T-helper 1 cell treated with Interleukin-12 subunit alpha and Interleukin-12 subunit beta and Interleukin-4 antibody, amounts not matched to agents 30 μg/mL and 1 μg/mL, for 36 hours (primary cell): ENCODE results near the gene TXNRD3.

Experiments
- H3K27ac Mint-ChIP-seq: one replicate; pipeline ENCODE4 v1.8.0; 2021; ENCODE audit warnings: mild to moderate bottlenecking, mixed read lengths
- H3K27me3 Mint-ChIP-seq: one replicate; pipeline ENCODE4 v1.8.0; 2021; ENCODE audit warnings: low read depth, mixed read lengths
- H3K36me3 Mint-ChIP-seq: one replicate; pipeline ENCODE4 v1.8.0; 2021; ENCODE audit warnings: low read depth, mixed read lengths
- H3K4me1 Mint-ChIP-seq: one replicate; pipeline ENCODE4 v1.8.0; 2021; ENCODE audit warnings: low read depth, mixed read lengths
- H3K4me3 Mint-ChIP-seq: one replicate; pipeline ENCODE4 v1.8.0; 2021; ENCODE audit warnings: mild to moderate bottlenecking, moderate library complexity, mixed read lengths
- H3K9me3 Mint-ChIP-seq: one replicate; pipeline ENCODE4 v1.8.0; 2021; ENCODE audit warnings: mixed read lengths

TXNRD3 gene

DNA sequence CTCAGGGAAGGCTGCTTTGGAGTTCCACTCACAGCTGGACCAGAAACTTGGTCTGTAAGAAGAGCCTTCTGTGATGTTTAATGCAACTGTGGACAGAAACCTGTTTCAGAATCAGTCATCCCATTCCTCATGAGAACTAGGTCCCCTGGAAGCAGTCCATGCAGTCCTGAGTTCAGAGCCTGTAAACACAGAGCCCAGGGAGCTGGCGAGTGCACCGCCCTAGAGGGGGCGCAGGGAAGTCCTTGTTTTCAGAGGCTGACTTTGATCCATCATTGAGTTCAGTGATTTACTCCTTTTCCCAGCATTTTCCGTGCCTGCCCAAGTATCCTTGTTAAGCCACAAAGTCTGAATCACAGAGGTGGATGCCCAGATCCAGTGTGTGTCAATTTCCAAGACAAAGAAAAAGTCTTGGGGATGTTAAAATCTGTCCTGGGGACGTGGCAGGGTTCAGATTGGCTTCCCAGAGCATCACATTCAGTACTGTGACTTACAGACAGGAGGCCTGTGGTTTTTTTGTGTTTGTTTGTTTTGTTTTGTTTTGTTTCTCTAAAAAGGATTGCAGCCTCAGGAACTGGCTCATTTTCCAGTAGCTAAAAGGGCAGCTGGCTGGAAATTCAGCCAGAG lies 9.8 kb upstream of the TXNRD3 start:
- Mint-ChIP-seq H3K27ac (no peak overlapping the region), H3K9me3 (no peaks in the 10 kb centered on the region), H3K4me1 (no peaks in the 10 kb centered on the region), H3K4me3 (no peak overlapping the region), H3K27me3 (no peaks in the 10 kb centered on the region), H3K36me3 (no peaks in the 10 kb centered on the region)

DNA sequence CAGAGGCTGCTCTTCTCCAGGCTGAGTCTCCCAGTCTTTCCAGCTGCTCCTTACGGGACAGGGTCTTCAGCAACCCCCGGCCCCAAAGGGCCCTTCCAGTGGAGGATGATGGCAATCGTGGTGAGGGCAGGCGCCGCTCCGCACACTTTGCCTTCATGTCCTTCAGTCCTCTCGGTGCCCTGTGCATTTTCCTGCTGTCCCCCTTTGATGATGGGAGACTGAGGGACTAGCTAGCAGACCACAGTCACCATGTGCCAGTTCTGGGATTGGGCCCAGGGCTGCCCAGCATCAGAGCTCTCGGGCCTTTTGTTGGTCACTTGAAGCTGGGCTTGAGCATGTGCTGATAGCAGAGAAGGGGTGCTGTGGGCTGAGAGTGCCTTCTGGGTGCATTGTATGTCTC lies 8.8 kb upstream of the TXNRD3 start:
- Mint-ChIP-seq H3K27ac (no peak overlapping the region), H3K27me3 (no peaks in the 10 kb centered on the region), H3K36me3 (no peaks in the 10 kb centered on the region), H3K4me3 (no peak overlapping the region), H3K4me1 (no peaks in the 10 kb centered on the region), H3K9me3 (no peaks in the 10 kb centered on the region)

DNA sequence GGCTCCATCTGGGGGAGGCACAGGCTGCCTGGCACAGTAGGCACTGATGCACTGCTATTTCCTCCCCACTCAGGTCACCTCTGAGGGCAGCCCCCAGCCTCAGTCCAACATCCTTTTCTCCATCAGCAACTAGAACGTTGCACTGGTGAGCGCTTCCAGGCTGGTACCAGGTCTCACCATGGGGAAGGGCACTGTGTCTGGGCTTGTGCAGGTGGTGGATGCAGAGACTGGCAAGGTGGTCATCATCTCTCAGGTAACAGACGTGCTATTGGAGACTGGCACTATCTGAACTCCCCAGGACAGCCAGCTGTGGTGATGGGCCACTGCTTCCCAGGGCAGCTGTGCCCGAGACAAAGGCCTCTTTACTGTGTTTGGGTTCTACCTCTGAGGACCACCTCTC lies 8.3 kb upstream of the TXNRD3 start:
- Mint-ChIP-seq H3K4me3 (no peak overlapping the region), H3K4me1 (no peaks in the 10 kb centered on the region), H3K9me3 (peaks cover under 1% of the 10 kb centered on the region), H3K27ac (no peak overlapping the region), H3K36me3 (no peaks in the 10 kb centered on the region), H3K27me3 (no peaks in the 10 kb centered on the region)

DNA sequence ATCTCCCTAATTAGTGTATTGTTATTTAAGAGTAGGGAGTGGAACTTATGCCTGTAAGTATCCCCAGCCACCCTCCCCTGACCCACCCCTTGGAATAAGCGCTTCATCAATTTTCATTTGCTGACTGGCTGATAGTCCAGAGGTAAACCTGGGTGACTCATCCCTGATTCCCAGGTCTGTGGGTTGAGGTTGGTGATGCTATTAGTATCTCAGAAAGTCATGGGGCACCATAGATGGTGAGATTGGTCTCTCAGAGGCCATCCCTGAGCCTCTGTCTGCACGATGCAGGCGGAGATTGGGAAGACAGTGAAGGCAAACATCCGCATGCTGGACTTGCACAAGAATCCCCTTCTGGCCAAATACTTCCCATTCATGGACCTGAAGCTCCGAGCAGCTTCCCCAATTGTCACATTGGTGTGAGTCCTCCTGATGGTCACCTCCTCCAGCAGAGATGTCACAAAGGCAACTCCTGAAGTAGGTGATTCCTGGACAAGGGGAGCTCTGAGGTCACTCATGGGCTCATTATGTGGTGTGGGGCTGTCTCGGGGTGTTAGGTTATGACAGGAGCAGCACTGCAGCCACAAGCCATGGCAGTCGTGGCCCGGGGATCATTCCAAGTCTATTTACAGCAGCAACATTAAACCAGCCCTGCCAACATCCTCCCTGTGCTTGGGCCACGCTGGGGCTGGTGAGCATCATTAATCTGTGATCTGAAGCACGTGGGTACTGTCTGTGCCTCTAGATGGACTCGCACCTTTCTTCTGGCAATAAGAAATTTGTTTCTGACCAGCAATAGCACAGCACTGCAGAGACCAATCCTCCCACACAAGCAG lies 6.8 kb upstream of the TXNRD3 start:
- Mint-ChIP-seq H3K27me3 (peaks cover 12% of the 10 kb centered on the region), H3K9me3 (peaks cover 4% of the 10 kb centered on the region), H3K4me3 (no peak overlapping the region), H3K27ac (no peak overlapping the region), H3K4me1 (no peaks in the 10 kb centered on the region), H3K36me3 (no peaks in the 10 kb centered on the region)

DNA sequence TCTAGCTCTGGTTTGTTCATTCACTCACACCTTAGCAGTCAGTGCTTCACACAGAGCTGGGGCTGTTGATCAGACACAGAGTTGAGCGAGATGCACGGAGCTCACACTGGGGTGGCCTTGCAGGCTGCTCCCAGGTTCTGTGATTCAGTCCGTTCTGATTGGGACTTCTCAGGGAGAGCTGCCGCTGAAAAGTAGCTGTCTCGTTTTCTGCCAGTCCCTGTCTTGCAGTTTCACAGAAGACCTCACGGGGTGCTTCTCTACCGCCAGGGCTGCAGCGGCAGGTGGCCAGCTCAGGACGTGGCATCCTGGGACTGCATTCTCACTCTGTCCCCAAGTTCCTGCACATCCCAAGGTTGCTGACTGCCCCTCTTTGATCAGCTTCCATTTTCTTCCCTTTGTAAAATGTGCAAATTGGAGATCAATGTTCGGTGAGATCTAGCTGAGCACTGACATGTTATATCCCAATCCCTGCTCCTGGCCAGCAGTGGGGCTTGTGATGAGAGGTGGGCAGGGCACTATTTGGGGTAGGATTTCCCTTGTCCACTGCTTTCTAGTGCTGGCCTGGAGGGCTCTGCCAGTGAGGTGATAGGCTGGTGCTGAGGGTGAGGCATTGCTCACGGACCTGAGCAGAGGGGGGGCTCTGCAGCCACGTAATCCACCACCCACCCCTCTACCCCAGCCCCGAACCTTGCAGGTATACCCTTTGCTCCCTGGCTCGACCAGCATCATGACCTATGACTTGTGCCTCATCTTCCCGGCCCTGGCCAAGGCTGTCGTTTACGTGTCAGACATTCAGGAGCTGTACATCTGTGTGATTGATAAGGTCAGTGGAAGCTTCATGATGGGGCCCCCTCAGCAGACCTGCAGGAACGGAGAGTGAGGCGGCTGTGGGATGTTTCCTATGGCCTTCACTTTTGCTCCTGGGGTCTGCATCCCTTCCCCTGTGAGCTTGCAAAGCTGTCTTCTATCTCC lies 5.3 kb upstream of the TXNRD3 start:
- no peaks in the 10 kb centered on the region for H3K36me3 Mint-ChIP-seq

DNA sequence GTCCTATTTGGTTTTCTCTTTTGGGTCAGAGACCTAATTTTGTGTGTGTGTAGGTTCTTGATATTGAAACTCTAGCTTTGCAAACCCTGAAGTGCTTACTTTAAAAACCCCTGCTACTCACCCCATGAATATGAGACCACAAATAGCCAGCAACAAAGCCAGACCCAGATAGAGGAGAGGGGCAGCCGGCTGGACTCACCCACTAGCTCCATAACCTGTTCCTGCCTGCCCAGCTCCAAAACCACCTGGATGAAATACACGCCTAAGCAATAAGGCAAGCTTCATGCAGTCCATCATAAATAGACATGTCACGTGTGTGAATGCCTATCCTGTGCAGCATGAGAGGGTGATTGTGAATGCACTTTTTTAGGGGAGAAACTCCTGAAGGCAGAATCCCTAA lies 3.7 kb upstream of the TXNRD3 start:
- Mint-ChIP-seq H3K4me1 (no peaks in the 10 kb centered on the region), H3K9me3 (peaks cover 4% of the 10 kb centered on the region), H3K27ac (no peak overlapping the region), H3K4me3 (no peak overlapping the region), H3K36me3 (no peaks in the 10 kb centered on the region), H3K27me3 (peaks cover 26% of the 10 kb centered on the region)

More for the DNA sequence above, 5.3 kb upstream of the TXNRD3 start:
- Mint-ChIP-seq H3K27ac (no peak overlapping the region), H3K27me3 (peaks cover 21% of the 10 kb centered on the region), H3K4me3 (no peak overlapping the region), H3K9me3 (peaks cover 4% of the 10 kb centered on the region), H3K4me1 (no peaks in the 10 kb centered on the region)

DNA sequence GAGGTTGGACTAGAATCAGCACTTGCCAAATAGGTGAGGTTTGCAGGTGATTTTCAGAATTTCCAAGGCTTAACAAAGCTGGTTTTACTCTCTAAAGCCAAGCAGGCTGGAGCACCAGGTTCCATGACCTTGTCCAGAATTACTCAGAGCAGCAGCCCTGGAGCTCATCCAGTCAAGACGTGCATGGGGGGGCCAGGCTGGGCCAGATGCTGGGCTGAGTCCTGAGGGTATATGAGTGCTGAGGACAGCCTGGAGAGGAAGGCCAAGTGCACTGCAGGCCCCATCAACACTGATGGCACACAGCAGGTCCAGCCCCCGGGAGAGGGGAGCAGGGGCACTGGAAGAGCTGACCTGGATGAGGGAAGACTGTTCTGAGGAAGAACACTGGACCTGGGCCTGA lies 3.0 kb upstream of the TXNRD3 start:
- H3K4me1 Mint-ChIP-seq = no peaks in the 10 kb centered on the region
- H3K9me3 Mint-ChIP-seq = peaks cover 4% of the 10 kb centered on the region
- H3K36me3 Mint-ChIP-seq = peaks cover 1% of the 10 kb centered on the region
- H3K27ac Mint-ChIP-seq = no peak overlapping the region
- H3K4me3 Mint-ChIP-seq = no peak overlapping the region
- H3K27me3 Mint-ChIP-seq = peaks cover 33% of the 10 kb centered on the region

DNA sequence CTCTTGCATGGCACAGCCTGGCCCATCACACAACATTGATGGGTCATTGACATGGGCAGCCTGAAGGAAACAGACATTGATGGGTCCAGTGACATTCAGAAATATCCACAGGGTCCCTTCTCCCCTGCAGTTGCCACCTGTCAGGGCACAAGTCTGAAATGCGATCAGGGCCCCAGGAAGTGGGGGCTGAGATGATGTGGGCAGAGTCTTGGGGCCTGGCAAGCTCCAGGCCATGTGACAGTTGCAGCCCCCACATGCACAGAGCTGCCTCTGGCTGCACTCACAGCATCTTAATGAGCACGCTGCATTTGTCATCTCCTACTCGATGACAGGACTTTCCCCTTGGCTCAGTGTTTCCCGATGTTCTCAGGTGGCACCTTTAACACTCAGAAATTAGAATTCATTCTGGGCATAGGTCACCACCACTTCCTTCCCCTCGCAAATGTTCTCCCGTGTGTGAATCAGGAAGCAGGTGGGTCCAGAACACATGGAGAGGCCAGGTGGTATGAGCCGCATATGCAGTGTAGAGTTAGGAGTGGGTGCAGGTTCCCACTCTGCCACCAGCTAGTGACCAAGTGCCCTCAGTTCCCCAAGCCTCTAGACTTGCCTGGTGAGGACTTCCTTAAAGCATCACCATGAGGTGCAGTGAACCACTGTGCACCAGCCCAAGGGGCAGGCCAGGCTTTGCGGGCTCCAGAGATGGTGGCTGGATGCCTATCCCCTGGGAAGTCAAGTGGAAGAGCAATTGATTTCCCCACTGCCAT lies 1.6 kb upstream of the TXNRD3 start:
- peaks cover 1% of the 10 kb centered on the region for H3K36me3 Mint-ChIP-seq
- no peak overlapping the region for H3K27ac Mint-ChIP-seq
- H3K4me3 Mint-ChIP-seq = no peak overlapping the region
- peaks cover 44% of the 10 kb centered on the region for H3K27me3 Mint-ChIP-seq
- no peaks in the 10 kb centered on the region for H3K4me1 Mint-ChIP-seq
- H3K9me3 Mint-ChIP-seq = peaks cover 4% of the 10 kb centered on the region

DNA sequence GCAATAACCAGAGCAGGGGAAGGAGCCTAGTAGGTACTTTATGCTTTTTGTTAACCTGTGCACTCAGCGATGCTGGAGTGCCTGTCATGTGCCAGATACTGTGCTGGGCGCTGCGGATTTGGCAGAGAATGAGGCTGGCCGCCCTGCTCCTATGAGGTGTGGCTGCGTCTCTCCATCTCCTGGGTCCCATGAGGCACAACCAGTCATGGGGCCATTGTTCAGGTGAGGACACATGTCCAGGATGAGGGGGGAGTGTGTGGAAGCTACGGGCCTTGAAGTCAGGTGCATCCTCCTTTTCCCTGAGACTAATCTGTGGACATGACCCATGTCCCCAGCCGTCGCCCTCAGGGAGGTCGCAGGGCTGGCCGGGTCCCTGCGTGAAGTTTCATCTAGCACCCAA lies 963 bp upstream of the TXNRD3 start:
- Mint-ChIP-seq H3K36me3 (peaks cover 1% of the 10 kb centered on the region), H3K9me3 (peaks cover 4% of the 10 kb centered on the region), H3K27me3 (peaks cover 46% of the 10 kb centered on the region), H3K4me1 (no peaks in the 10 kb centered on the region), H3K27ac (no peak overlapping the region), H3K4me3 (no peak overlapping the region)

DNA sequence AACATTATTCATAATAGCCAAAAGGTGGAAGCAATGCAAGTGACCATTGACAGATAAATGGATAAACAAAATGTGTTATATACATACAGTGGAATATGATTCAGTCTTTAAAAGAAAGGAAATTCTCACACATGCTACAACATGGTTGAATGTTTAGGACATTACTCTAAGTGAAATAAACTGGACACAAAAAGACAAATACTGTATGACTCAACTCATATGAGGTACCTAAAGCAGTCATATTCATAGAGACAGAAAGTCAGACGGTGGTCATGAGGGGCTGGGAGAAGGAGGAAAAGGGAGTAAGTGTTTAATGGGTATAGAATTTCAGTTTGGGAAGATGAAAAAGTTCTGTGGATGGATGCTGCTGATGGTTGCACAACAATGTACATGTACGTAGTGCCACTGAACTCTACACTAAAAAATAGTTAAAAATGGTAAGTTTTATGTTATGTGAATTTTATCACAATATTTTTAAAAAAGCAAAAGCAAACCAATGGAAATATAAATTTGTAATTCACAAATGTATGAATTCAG lies 5.3 kb downstream of the TXNRD3 start:
- Mint-ChIP-seq H3K9me3 (no peaks in the 10 kb centered on the region), H3K27ac (no peak overlapping the region), H3K36me3 (peaks cover 1% of the 10 kb centered on the region), H3K4me3 (no peak overlapping the region), H3K27me3 (peaks cover 44% of the 10 kb centered on the region), H3K4me1 (no peaks in the 10 kb centered on the region)

DNA sequence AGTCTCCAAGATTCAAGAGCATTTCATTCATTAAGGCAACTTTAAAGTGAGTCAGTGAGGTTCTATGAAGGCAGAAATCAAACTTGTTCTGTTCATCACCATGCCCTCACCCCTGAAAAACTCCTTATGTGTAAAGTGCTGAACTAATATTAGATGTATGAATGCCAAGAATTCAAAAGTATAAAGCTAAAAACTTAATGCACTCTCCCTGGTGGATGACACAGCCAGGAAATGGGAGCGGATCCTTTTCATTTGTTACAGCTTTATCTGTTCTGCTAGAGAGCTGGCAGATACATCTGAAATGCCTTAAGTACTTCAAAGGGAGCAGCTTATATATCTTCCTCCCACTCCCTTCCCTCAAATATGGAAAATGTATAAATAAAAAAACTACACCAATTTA lies 8.2 kb downstream of the TXNRD3 start:
- Mint-ChIP-seq H3K4me3 (no peak overlapping the region), H3K9me3 (no peaks in the 10 kb centered on the region), H3K27me3 (peaks cover 26% of the 10 kb centered on the region), H3K4me1 (no peaks in the 10 kb centered on the region), H3K36me3 (no peaks in the 10 kb centered on the region), H3K27ac (no peak overlapping the region)

DNA sequence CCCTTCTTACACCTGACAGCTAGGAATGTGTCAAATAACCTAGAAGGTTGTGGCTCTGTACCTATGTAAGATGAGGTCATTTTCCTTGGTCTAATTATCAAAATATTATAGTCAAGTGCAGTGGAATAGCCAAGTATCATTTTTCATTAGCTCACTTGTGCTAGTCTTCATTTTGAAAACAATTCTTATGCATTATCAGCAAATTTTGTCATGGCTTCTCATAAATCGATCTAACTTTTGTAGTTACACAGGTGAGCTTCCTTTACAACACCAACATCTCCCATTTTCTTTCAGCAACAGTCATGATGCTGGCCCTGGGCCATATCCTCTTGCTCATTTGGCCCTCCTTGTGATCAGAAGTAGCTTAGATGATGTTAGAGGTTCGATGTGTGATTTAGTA lies 10.3 kb downstream of the TXNRD3 start:
- no peaks in the 10 kb centered on the region for H3K9me3 Mint-ChIP-seq
- H3K4me3 Mint-ChIP-seq = no peak overlapping the region
- H3K27me3 Mint-ChIP-seq = peaks cover 18% of the 10 kb centered on the region
- H3K27ac Mint-ChIP-seq = no peak overlapping the region
- no peaks in the 10 kb centered on the region for H3K36me3 Mint-ChIP-seq
- H3K4me1 Mint-ChIP-seq = no peaks in the 10 kb centered on the region

DNA sequence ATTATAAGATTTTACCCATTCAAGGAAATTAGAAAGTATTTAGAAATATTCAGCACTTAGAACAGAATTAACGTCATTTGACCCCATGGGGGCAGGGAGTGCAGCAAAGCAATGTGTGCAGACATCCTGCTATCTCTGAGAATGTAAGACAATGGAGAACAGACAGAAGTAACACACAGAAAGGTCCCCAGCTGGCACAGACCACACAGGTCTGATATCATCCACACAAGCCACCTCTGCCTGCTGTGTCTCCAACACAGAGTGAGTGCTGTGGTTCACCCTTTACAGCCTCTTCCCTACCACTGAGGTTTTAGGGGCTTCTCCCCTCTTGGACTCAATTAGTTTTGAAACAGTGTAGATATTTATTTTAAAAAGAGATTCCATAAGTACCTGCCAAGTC lies 16.1 kb downstream of the TXNRD3 start:
- no peaks in the 10 kb centered on the region for H3K9me3 Mint-ChIP-seq
- no peaks in the 10 kb centered on the region for H3K27me3 Mint-ChIP-seq
- H3K4me1 Mint-ChIP-seq = no peaks in the 10 kb centered on the region
- no peak overlapping the region for H3K4me3 Mint-ChIP-seq
- H3K36me3 Mint-ChIP-seq = no peaks in the 10 kb centered on the region
- no peak overlapping the region for H3K27ac Mint-ChIP-seq

DNA sequence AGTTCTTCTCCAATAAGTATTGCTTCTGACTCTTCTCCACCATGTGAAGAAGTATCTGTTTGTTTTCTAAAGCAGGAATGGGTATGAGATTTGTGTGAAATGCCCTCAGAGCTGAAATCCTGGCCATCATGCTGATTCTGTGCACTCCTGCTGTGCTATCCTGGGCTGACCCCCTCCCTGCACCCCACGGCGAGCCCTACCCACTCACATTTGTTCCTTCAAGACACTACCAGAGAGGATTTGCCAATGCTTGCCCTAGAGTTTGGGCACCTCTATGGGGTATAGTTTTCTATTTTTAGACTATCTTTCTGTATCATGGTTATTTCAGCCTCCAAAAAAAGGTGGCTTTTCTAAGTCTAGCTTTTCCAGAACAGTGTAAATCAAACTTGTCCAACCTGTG lies 18.5 kb downstream of the TXNRD3 start:
- no peak overlapping the region for H3K27ac Mint-ChIP-seq
- H3K4me1 Mint-ChIP-seq = no peaks in the 10 kb centered on the region
- no peaks in the 10 kb centered on the region for H3K36me3 Mint-ChIP-seq
- H3K4me3 Mint-ChIP-seq = no peak overlapping the region
- no peaks in the 10 kb centered on the region for H3K9me3 Mint-ChIP-seq
- H3K27me3 Mint-ChIP-seq = no peaks in the 10 kb centered on the region
